Chondrocyte (in vitro differentiated cells): Measurements from ENCODE around the gene HAUS3. TPM values are rescaled to one million over a fixed set of nuclear protein-coding genes. Genes with fewer than 3 reads are reported as not detected.
"Not testable (repeated sequence)": the region's sequence is repeated elsewhere in the genome, so short reads cannot be mapped to it uniquely, and the experiment has no call there.

Experiments
- DNase-seq: peaks from one replicate; pipeline ENCODE4 v3.0.0; 2021; ENCODE audit warnings: mixed read lengths, low spot score
- H3K27ac Mint-ChIP-seq: one replicate; pipeline ENCODE4 v1.8.0; 2021; ENCODE audit warnings: mild to moderate bottlenecking, moderate library complexity, mixed read lengths; ENCODE audit not compliant: unreplicated experiment
- H3K27me3 Mint-ChIP-seq: 2 replicates; pipeline ENCODE4 v1.8.0; 2021; ENCODE audit warnings: low read depth, mixed read lengths
- H3K36me3 Mint-ChIP-seq: 2 replicates; pipeline ENCODE4 v1.8.0; 2021; ENCODE audit warnings: low read depth, mixed read lengths
- H3K4me1 Mint-ChIP-seq: 2 replicates; pipeline ENCODE4 v1.8.0; 2021; ENCODE audit warnings: low read depth, mild to moderate bottlenecking, mixed read lengths
- H3K4me3 Mint-ChIP-seq: one replicate; pipeline ENCODE4 v1.8.0; 2021; ENCODE audit warnings: mild to moderate bottlenecking, moderate library complexity, mixed read lengths; ENCODE audit not compliant: unreplicated experiment
- H3K9me3 Mint-ChIP-seq: 2 replicates; pipeline ENCODE4 v1.8.0; 2021; ENCODE audit warnings: low read depth, mixed read lengths
- total RNA-seq: library from RNA; stranded (reverse); gene quantifications from 3 replicates; pipeline ENCODE4 v1.2.1, GENCODE V29; 2021
- TF ChIP-seq, protein P1 (sequence below): fragments of 200-600 bp; sonication (generic); IDR thresholded peaks from 2 replicates; pipeline ENCODE4 v1.5.0; 2021; ENCODE audit warnings: antibody characterized with exemption, mild to moderate bottlenecking, moderate library complexity

Gene HAUS3
- total RNA-seq, 1 donor from 2014 or later: 10.0 TPM

DNA sequence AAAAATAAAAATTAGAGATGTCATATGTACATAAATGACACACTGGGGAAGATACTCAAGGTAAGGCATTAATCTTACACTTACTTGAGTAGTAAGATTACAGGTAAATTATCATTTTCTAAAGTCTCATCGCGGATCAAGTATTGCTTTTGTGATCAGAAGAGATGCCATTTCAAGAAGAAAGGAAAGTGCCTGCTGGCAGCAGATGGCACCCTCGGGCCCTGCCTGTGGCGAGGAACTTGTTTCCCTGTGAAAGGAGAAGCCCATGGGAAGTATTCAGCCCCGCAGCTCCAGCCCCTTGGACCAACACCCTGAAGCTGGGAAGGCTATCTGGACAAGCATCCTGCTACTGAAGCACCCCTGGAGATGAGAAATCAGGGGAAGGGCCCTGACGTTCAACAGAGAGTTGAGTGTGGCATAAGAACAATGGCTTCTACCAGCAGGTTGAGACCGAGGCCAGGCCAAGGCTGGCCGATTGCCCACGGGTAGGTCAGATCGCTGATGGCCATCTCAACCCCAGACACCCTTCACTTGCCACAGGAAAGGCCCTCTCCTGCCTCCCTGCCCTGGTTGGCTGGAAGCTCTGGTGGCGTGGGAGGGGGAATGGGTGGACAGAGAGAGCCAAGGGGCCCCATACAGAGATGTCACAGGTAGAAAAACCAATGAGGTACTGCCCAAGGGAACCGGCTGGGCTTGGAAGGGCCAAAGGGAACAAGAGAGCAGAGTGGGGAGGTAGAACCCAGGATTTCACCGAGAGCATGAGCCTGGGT is 38.8 kb upstream of the HAUS3 start:
- no peak overlapping the region for H3K4me3 Mint-ChIP-seq
- H3K9me3 Mint-ChIP-seq: no peaks in the 10 kb centered on the region
- no peak for DNase-seq
- no peak overlapping the region for H3K27ac Mint-ChIP-seq
- no peaks in the 10 kb centered on the region for H3K27me3 Mint-ChIP-seq
- no peaks in the 10 kb centered on the region for H3K36me3 Mint-ChIP-seq
- peaks cover 5% of the 10 kb centered on the region for H3K4me1 Mint-ChIP-seq
- TF ChIP-seq, protein P1, sequence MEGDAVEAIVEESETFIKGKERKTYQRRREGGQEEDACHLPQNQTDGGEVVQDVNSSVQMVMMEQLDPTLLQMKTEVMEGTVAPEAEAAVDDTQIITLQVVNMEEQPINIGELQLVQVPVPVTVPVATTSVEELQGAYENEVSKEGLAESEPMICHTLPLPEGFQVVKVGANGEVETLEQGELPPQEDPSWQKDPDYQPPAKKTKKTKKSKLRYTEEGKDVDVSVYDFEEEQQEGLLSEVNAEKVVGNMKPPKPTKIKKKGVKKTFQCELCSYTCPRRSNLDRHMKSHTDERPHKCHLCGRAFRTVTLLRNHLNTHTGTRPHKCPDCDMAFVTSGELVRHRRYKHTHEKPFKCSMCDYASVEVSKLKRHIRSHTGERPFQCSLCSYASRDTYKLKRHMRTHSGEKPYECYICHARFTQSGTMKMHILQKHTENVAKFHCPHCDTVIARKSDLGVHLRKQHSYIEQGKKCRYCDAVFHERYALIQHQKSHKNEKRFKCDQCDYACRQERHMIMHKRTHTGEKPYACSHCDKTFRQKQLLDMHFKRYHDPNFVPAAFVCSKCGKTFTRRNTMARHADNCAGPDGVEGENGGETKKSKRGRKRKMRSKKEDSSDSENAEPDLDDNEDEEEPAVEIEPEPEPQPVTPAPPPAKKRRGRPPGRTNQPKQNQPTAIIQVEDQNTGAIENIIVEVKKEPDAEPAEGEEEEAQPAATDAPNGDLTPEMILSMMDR: peak; percentile 58

DNA sequence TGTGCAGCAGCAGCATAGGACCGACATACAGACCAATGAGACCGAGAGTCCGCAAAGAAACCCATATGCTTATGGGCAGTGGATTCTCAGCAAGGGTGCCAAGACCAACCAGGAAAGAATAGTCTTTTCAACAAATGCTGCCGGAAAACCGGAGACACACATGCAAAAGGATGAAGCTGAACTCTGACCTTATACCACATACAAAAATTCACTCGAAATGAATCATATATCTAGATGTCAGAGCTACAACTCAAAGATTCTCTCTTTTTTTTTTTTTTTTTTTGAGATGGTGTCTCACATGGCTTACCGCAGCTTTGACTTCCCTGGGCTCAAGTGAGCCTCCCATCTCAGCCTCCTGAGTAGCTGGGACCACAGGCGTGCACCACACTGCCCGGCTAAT is 36.0 kb upstream of the HAUS3 start:
- Mint-ChIP-seq H3K36me3 (no peaks in the 10 kb centered on the region), H3K4me1 (no peaks in the 10 kb centered on the region), H3K27me3 (peaks cover 2% of the 10 kb centered on the region), H3K9me3 (no peaks in the 10 kb centered on the region), H3K27ac (no peak overlapping the region), H3K4me3 (no peak overlapping the region)
- no peak for DNase-seq
- TF ChIP-seq, protein P1: no peak

DNA sequence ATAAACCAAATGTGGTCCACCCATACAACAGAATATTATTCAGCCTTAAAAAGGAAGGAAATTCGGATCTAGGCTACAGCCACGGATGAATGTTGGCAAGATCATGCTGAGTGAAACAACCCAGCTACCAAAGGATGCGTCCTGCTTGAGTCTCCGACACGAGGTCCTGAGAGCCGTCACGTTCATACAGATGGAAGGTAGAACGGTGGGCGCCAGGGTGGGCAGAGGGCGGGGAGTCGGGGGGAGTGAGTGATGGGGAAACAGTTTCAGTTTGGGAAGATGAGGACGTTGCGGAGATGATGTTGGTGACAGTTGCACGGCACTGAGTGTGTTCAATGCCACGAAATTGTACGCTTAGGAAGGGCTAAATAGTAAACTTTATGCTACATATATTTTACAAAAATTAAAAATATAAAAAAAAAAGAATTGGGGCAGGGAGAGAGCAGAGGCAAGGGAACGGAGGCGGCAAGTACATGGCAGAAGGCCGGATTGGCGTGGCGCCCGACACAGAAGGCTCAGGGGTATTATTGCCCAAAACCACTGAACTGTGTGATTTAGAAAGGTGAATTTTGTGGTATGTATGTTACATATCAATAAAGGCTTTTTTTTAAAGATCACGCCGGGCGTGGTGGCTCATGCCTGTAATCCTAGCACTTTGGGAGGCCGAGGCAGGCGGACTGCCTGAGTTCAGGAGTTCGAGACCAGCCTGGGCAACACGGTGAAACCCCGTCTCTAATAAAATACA is 34.8 kb upstream of the HAUS3 start:
- no peak for DNase-seq
- H3K27ac Mint-ChIP-seq: no peak overlapping the region
- no peaks in the 10 kb centered on the region for H3K9me3 Mint-ChIP-seq
- TF ChIP-seq, protein P1: no peak
- H3K4me3 Mint-ChIP-seq: no peak overlapping the region
- H3K27me3 Mint-ChIP-seq: peaks cover 3% of the 10 kb centered on the region
- no peaks in the 10 kb centered on the region for H3K4me1 Mint-ChIP-seq
- H3K36me3 Mint-ChIP-seq: no peaks in the 10 kb centered on the region

DNA sequence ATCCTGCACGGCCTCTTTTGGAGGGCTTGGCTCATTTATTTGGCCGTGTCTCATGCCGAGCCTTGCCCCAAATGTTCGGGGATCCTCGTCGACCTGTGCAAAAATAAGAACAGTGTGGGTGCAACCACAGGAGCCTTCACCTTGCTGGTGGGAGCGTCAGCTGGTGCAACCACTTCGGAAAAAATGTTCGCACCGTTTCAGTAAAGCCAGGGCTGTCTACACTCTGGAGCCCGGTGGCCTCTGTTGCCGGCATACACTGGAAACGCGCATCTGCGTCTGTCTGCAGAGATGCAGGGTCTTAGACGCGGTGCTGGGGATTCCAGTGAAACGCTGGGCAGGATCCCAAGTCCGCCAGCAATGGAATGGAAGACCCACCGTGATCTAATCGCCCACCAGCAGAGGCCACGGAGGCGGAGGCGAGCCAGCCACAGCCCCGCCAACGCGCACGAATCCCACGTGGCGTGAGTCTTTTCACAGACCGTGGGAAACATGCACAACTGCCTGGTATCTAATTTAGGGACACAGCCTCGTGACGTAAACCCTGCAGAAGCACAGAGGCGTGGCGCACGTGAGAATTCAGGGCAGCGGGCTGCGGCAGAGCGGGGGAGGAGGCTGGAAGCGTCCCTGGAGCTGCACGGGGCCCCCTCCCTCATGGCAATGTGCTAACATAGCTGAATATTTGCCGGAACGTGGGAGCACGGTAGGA is 33.8 kb upstream of the HAUS3 start:
- H3K4me3 Mint-ChIP-seq: no peak overlapping the region
- H3K4me1 Mint-ChIP-seq: no peaks in the 10 kb centered on the region
- no peaks in the 10 kb centered on the region for H3K9me3 Mint-ChIP-seq
- peaks cover 3% of the 10 kb centered on the region for H3K27me3 Mint-ChIP-seq
- TF ChIP-seq, protein P1: no peak
- no peak for DNase-seq
- H3K27ac Mint-ChIP-seq: no peak overlapping the region
- no peaks in the 10 kb centered on the region for H3K36me3 Mint-ChIP-seq

DNA sequence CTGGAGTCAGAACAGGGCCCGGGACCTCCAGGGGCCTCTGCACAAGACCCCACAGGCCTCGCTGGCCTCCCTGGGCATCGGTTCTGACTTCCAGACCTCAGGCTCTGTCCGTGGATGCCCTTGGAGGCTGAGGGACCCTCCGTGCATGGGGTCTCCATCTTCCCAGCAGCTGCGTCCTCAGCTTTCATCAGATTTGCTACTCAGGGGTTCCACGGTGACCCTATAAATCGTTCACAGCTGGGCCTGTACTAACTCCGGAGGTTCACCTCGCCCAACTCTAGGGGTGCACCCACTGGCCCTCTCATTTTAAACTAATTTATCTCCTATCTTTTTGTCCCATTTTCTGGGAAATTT is 33.1 kb upstream of the HAUS3 start:
- not testable (repeated sequence) for H3K27me3 Mint-ChIP-seq, H3K27ac Mint-ChIP-seq, H3K4me1 Mint-ChIP-seq, H3K4me3 Mint-ChIP-seq, H3K9me3 Mint-ChIP-seq, H3K36me3 Mint-ChIP-seq
- DNase-seq: peak; percentile 28
